Thoracic aorta endothelial cell (primary cell): ENCODE measurements around the gene DOLPP1. TPM values are rescaled to one million over a fixed set of nuclear protein-coding genes. Genes with fewer than 3 reads are reported as not detected.

ENCODE experiments used
- total RNA-seq: library from RNA; depleted of rRNA; stranded (reverse); fragments of >200 nt; gene quantifications from 2 replicates; pipeline ENCODE4 v1.2.3, GENCODE V29; 2012

Gene DOLPP1
- 12.6 and 12.9 TPM in 2 replicates for total RNA-seq

DNA sequence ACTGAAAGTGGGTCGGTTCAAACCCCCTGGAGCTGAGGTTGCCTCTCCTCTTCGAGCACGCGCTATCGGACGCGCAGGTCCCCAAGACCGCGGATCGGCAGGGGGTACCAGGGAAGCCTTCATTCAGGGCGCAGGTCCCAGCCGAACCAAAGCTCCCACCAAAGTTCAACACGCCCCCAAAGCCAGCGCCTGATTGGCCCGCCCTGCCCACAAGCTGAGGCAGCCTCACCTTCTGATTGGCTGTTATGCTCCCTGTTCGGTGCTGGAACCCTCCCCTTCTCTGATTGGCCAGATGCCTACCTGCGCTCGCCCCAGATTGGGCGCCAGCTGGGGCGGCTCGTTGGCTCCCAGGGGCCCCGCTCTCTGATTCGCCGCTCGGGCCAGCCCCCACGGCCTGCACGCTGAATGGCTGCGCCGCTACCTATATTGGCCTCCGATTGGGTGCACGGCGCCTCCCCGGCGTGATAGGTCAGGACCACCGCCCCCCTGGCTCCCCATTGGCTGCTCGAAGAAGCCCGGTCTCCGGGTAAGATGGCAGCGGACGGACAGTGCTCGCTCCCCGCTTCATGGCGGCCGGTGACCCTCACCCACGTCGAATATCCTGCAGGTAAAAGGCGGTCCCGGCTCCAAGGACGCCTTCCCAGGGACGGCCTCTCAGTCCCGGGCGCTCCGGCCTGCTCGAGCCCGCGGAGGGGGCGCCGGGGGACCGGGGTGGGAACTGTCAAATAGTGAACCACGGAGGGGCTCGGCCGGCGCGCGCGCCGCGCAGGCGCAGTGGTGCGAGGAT lies at the start of gene DOLPP1:
TSS of gene DOLPP1 (plus strand) at position 511 of the 787 bp plus-strand sequence. CDS start at position 532, 21 bp downstream.

DNA sequence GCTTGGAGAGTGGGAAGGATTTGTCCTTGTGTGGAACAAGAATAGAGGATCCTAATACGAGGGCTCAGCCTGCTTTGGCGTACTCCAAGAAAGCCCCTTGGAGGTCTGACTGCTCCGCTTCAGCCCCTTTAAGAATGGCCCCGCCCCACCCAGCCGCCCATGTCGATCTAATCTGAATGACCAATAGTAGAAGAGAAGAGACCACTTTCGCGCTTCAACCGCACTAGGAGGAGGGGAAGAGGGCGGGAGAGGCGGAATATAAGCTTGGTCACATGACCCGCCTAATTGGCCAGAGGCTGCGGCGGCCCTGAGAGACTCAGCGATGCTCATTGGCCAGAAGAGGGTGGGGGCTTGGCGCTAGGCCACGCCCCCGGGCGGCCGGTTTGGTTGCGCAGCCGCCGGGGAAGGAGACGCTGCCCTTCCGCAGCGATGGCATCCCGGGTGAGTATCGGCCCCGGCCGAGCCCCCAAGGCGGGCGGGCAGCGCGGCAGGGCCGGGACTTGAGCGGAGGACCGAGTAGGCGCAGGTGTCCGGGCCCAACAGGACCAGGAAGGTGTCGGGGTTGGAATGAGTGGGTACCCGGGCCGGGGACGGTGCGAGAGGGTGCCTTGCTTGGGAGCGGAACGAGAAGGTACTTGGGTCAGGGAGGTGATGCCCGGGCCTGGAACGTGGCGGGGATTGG lies 44.5 kb upstream of the DOLPP1 start, which contains the start of gene MIGA2:
TSS of gene MIGA2 (plus strand) at position 386 of the 682 bp plus-strand sequence. CDS start 3,969 bp downstream, outside the sequence.

DNA sequence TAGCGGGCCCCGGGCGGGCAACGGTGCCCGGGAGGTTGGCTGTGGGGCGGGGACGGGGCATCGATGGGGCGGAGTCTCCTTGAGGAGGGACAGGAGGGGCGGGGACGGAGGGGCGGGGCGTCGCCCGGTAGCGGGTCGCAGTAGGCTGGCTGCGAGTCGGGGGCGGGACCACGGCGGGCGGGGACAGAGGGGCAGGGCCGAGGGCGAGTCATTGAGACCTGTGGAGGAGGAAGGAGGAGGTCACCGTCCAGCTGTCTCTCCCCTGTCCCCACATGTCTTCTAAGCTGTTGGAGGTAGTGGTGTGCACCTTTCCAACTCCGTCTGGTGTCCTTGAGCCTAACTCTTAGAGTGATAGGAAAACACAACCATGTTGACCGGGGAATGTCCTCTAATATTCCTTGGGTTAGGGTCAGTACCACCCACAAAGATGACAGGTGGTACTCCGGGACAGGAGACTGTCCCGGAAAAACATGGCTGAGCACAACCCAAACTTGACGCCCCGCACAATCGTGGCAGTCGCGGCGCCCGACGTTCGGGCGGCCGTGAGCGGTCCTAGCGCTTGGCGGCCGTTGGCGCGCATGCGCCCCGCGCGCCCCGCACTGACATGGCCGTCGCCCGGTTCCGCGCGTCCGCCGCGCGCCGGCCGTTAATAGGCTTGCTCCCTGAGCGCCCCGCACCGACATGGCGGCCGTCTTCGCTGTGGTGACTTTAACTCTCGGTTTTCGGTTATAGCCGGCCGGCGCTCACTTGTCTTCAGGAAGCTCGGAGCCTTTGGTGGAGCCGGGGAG lies 30.0 kb downstream of the DOLPP1 start, which contains the start of the genes CRAT and PTPA:
TSS of gene CRAT (minus strand) at position 54 of the 788 bp plus-strand sequence. CDS start 284 bp downstream, outside the sequence.
TSS of gene PTPA (plus strand) at position 676 of the 788 bp plus-strand sequence. CDS start 186 bp downstream, outside the sequence.

Other genes with a start within 250 kb of the DOLPP1 start
- 8.5 and 9.0 TPM in 2 replicates for gene KYAT1, start 199.2 kb upstream of the DOLPP1 start, total RNA-seq
- gene LRRC8A, start 199.0 kb upstream of the DOLPP1 start, total RNA-seq = 118 and 154 TPM in 2 replicates
- gene PHYHD1, start 160.1 kb upstream of the DOLPP1 start, total RNA-seq = 0.79 and 1.3 TPM in 2 replicates
- 20.5 and 25.9 TPM in 2 replicates for gene DOLK, start 133.5 kb upstream of the DOLPP1 start, total RNA-seq
- 76.3 and 85.9 TPM in 2 replicates for gene NUP188, start 133.4 kb upstream of the DOLPP1 start, total RNA-seq
- 38.4 and 44.7 TPM in 2 replicates for gene SH3GLB2, start 52.8 kb upstream of the DOLPP1 start, total RNA-seq
- gene MIGA2, start 44.5 kb upstream of the DOLPP1 start, total RNA-seq = 18.2 and 24.1 TPM in 2 replicates
- gene CRAT, start 29.7 kb downstream of the DOLPP1 start, total RNA-seq = 27.6 and 27.7 TPM in 2 replicates
- 82.3 and 87.6 TPM in 2 replicates for gene PTPA, start 30.3 kb downstream of the DOLPP1 start, total RNA-seq
- gene IER5L, start 97.2 kb downstream of the DOLPP1 start, total RNA-seq = 5.5 and 7.6 TPM in 2 replicates